Spleen (tissue), 7 donors: ENCODE data around the gene TAGLN2.

ENCODE experiments used
- POLR2A ChIP-seq, 3 donors: fragments of 450-650 bp; IDR thresholded peaks; one replicate each; pipeline ENCODE4 v1.5.1; 2017; ENCODE audit warnings: antibody characterized with exemption in 3 of 3, mild to moderate bottlenecking in 1 of 3
- POLR2AphosphoS5 ChIP-seq, 3 donors: sonication (generic); formaldehyde crosslinking; IDR thresholded peaks; one replicate each; pipeline ENCODE4 v1.5.1; 2017; ENCODE audit warnings: antibody characterized with exemption in 3 of 3
- TF ChIP-seq, protein P1 (sequence below), 11 experiments: fragments of 200-600 bp in 7 of 11; fragments of 450-650 bp in 4 of 11; sonication (generic) in 4 of 11; IDR thresholded peaks in 8 of 11; conservative IDR thresholded peaks in 3 of 11; 1 replicate in 7 of 11; 2 replicates in 4 of 11; pipeline versions ENCODE4 v1.4.0 to v1.8.0; 2016 to 2021; ENCODE audit warnings: antibody characterized with exemption in 11 of 11, inconsistent platforms in 4 of 11, mild to moderate bottlenecking in 1 of 11
- donor health status: DM: no; HTN: no; CAD: no; lungs with moderate emphysema.
- donor health status: DM: no; HTN: no; CAD: no.
- donor health status: DM: no; HTN: no; CAD: no.

DNA sequence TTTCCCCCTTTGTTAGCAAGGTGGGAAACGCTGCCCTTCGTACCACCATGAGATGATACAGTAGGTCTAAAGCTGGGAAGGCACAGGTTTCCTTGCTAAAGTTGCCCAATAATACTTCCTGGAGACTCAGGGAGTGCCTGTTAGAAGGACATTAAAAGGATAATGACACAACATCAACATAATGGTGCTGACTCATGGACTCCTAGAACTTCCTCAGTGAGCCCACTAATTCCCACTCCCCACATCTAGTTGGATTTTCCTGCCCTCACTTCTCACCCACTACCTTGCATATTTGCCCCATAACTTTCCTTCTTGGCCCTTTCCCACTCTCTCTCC lies 42.8 kb downstream of the TAGLN2 start:
- TF ChIP-seq, protein P1, sequence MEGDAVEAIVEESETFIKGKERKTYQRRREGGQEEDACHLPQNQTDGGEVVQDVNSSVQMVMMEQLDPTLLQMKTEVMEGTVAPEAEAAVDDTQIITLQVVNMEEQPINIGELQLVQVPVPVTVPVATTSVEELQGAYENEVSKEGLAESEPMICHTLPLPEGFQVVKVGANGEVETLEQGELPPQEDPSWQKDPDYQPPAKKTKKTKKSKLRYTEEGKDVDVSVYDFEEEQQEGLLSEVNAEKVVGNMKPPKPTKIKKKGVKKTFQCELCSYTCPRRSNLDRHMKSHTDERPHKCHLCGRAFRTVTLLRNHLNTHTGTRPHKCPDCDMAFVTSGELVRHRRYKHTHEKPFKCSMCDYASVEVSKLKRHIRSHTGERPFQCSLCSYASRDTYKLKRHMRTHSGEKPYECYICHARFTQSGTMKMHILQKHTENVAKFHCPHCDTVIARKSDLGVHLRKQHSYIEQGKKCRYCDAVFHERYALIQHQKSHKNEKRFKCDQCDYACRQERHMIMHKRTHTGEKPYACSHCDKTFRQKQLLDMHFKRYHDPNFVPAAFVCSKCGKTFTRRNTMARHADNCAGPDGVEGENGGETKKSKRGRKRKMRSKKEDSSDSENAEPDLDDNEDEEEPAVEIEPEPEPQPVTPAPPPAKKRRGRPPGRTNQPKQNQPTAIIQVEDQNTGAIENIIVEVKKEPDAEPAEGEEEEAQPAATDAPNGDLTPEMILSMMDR (IDR thresholded peaks at IDR 0.05 in 8 of 11, conservative IDR thresholded peaks at IDR 0.05 in 3 of 11): no peak
- TF ChIP-seq POLR2AphosphoS5 (IDR thresholded peaks at IDR 0.05) (no peak), POLR2A (IDR thresholded peaks at IDR 0.05) (no peak)
